Activated B cell treated with CpG ODN at 0.5 μM for 24 hours (primary cell): ENCODE measurements around the gene BBS12. TPM values are rescaled to one million over a fixed set of nuclear protein-coding genes. Genes with fewer than 3 reads are reported as not detected.
A peak's percentile ranks its signal among the peaks of the same experiment; 100 is the strongest.

Experiments
- ATAC-seq: fragments of 200-7000 bp; cut with Tn5 transposase; one replicate; pipeline ENCODE4 v1.10.0; 2021; ENCODE audit warnings: low read depth, mild to moderate bottlenecking, moderate library complexity
- CTCF ChIA-PET: fragments of 350-600 bp; sonication (Branson Sonifier 250); formaldehyde crosslinking; loops from one replicate; lab custom pipeline; 2021; ENCODE audit warnings: antibody characterized with exemption; lab: Charles Lee
- POLR2A ChIA-PET: fragments of 350-600 bp; sonication (Branson Sonifier 250); formaldehyde crosslinking; loops from one replicate; lab custom pipeline; 2021; ENCODE audit warnings: antibody characterized with exemption; lab: Charles Lee
- DNase-seq: peaks from one replicate; pipeline ENCODE4 v3.0.0; 2022
- H3K27ac Mint-ChIP-seq: one replicate; pipeline ENCODE4 v1.8.0; 2020; ENCODE audit warnings: mixed read lengths
- H3K27me3 Mint-ChIP-seq: one replicate; pipeline ENCODE4 v1.8.0; 2021; ENCODE audit warnings: mixed read lengths
- H3K36me3 Mint-ChIP-seq: one replicate; pipeline ENCODE4 v1.8.0; 2021; ENCODE audit warnings: low read depth, mixed read lengths
- H3K4me1 Mint-ChIP-seq: one replicate; pipeline ENCODE4 v1.8.0; 2021; ENCODE audit warnings: mixed read lengths
- H3K4me3 Mint-ChIP-seq: one replicate; pipeline ENCODE4 v1.8.0; 2020; ENCODE audit warnings: mild to moderate bottlenecking, mixed read lengths
- H3K9me3 Mint-ChIP-seq: one replicate; pipeline ENCODE4 v1.8.0; 2020; ENCODE audit warnings: mixed read lengths
- CTCF ChIP-seq: fragments of 200-600 bp; IDR thresholded peaks from one replicate; pipeline ENCODE4 v1.8.0; 2022; ENCODE audit warnings: antibody characterized with exemption, mild to moderate bottlenecking
- intact Hi-C: fragments of 100-400 bp; cut with micrococcal nuclease; formaldehyde crosslinking; loops from one replicate; pipeline ENCODE4 v1.15.1; 2024
- total RNA-seq: library from RNA; stranded (reverse); gene quantifications from 2 replicates; pipeline ENCODE4 v1.2.3, GENCODE V29; 2022

The BBS12 gene
- total RNA-seq, 1 donor from 2014 or later: 3.3 TPM

- TF ChIP-seq CTCF: no peak
- Mint-ChIP-seq H3K9me3 (no peaks in the 10 kb centered on the region), H3K36me3 (no peaks in the 10 kb centered on the region), H3K4me3 (peak overlapping the region; percentile 35), H3K27me3 (no peaks in the 10 kb centered on the region), H3K27ac (no peak overlapping the region), H3K4me1 (peaks cover 27% of the 10 kb centered on the region)
- POLR2A ChIA-PET: no interaction called here
- no peak for ATAC-seq
- intact Hi-C loops: no loop called here
- CTCF ChIA-PET: interaction anchor here (1.7 kb wide), 1 partner anchor 167 kb away, joined by 5 read pairs; no protein-coding TSS in a partner anchor
- no peak for DNase-seq
Measured at GRCh38 chr4:122762966-122763716, 30.6 kb downstream of the BBS12 start.

DNA sequence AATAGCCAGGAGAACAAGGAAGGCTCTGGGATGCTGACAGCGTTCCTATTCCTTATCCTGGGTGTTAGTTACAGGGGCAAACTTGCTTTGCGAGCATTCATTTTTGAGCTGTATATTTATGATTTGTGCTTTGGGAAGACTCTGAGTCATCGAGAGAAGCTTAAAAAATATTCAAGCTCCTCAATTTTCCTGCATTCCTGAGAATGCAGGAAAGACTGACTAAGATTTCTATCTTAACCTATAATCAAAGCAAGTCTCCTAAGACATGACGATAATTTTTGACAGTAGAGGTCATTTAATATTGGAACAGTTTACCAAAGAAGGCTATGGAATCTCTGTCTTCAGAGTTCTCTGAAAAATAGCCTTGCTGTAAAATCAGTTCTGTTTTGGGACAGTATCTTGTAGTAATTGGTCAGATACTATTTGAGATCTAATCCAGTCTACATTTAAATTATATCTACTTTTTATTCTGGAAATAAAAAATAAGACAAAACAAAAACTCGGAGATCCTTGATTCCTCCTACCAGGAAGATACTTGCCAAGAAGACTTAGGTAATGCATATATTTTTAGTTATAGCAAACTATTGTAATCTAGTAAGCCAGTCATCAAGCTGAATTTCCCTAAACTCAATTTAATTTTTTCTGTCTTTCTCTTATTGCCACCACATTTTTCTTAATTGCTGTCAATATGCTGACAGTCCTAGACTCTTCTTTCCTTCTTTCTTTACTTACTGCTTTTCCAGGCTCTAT is 31.7 kb downstream of the BBS12 start:
- no peaks in the 10 kb centered on the region for H3K36me3 Mint-ChIP-seq
- H3K27ac Mint-ChIP-seq: no peak overlapping the region
- no peaks in the 10 kb centered on the region for H3K27me3 Mint-ChIP-seq
- POLR2A ChIA-PET: no interaction called here
- no peak for ATAC-seq
- peaks cover 25% of the 10 kb centered on the region for H3K4me1 Mint-ChIP-seq
- no peaks in the 10 kb centered on the region for H3K9me3 Mint-ChIP-seq
- no peak for DNase-seq
- intact Hi-C loops: no loop called here
- no peak overlapping the region for H3K4me3 Mint-ChIP-seq
- no peak for TF ChIP-seq CTCF
- CTCF ChIA-PET: no interaction called here

DNA sequence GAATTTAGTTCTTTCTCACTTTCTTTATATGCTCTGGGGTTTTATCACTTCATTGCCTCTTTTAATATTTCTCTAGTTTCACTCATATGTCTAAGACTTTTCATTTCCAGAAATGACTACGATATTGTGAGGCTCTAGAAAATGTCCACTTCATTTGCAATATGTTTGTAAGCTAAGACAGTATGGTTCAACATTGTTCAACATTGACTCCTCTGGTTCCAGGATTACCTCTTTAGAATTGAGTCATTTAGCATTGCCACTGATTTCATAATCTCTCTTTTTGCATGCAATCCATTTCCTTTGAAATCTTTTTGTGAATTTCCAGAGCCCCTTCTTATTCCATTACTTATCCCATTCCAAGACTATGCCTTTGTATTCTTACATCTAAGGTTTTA is 32.3 kb downstream of the BBS12 start:
- no peak for ATAC-seq

GRCh38 chr4:122765692-122766352 is 33.3 kb downstream of the BBS12 start:
- no peak for DNase-seq
- ChIA-PET CTCF (interaction anchor here (0.9 kb wide), 1 partner anchor 8 kb away, joined by 4 read pairs; no protein-coding TSS in a partner anchor), POLR2A (no interaction called here)
- Mint-ChIP-seq H3K27ac (no peak overlapping the region), H3K36me3 (no peaks in the 10 kb centered on the region), H3K4me3 (no peak overlapping the region), H3K27me3 (no peaks in the 10 kb centered on the region), H3K4me1 (peaks cover 25% of the 10 kb centered on the region), H3K9me3 (no peaks in the 10 kb centered on the region)
- ATAC-seq: no peak
- no peak for TF ChIP-seq CTCF
- intact Hi-C loops: no loop called here

More for the DNA sequence above, 32.3 kb downstream of the BBS12 start:
- POLR2A ChIA-PET: no interaction called here
- Mint-ChIP-seq H3K36me3 (no peaks in the 10 kb centered on the region), H3K4me1 (peaks cover 25% of the 10 kb centered on the region), H3K27me3 (no peaks in the 10 kb centered on the region), H3K4me3 (no peak overlapping the region), H3K9me3 (no peaks in the 10 kb centered on the region), H3K27ac (no peak overlapping the region)
- DNase-seq: no peak
- CTCF ChIA-PET: no interaction called here
- intact Hi-C loops: no loop called here
- TF ChIP-seq CTCF: no peak

- intact Hi-C loops: no loop called here
- no peak for TF ChIP-seq CTCF
- ATAC-seq (no peak), DNase-seq (no peak)
- no peak overlapping the region for H3K4me3 Mint-ChIP-seq
- POLR2A ChIA-PET: no interaction called here
- CTCF ChIA-PET: interaction anchor here (0.9 kb wide), 1 partner anchor 9 kb away, joined by 4 read pairs; no protein-coding TSS in a partner anchor
- no peaks in the 10 kb centered on the region for H3K36me3 Mint-ChIP-seq
- H3K9me3 Mint-ChIP-seq: no peaks in the 10 kb centered on the region
- peaks cover 23% of the 10 kb centered on the region for H3K4me1 Mint-ChIP-seq
- no peak overlapping the region for H3K27ac Mint-ChIP-seq
- no peaks in the 10 kb centered on the region for H3K27me3 Mint-ChIP-seq
Measured at GRCh38 chr4:122766353-122766705, 33.8 kb downstream of the BBS12 start.
